Ovary (tissue), 9 donors: ENCODE data around the gene SLFN5. TPM values are rescaled to one million over a fixed set of nuclear protein-coding genes. Genes with fewer than 3 reads are reported as not detected.

Experiments
- DNase-seq, 5 donors: peaks; one replicate each; pipeline ENCODE4 v3.0.0-alpha.2; 2019 to 2020
- H3K27ac ChIP-seq, 2 donors: fragments of 200-600 bp; one replicate each; pipeline versions ENCODE4 v1.5.1 to v1.8.0; 2019 to 2022
- H3K27me3 ChIP-seq: fragments of 200-600 bp; one replicate; pipeline ENCODE4 v1.8.0; 2022
- H3K36me3 ChIP-seq: fragments of 200-600 bp; sonication (generic); one replicate; pipeline ENCODE4 v1.5.1; 2019
- H3K4me1 ChIP-seq: one replicate; pipeline ENCODE4 v1.8.1; 2013; ENCODE audit warnings: mild to moderate bottlenecking, moderate library complexity; ENCODE audit not compliant: insufficient read depth
- H3K4me3 ChIP-seq: fragments of 200-600 bp; sonication (generic); one replicate; pipeline ENCODE4 v1.5.1; 2017
- H3K9me3 ChIP-seq, 2 donors: fragments of 200-600 bp in 1 of 2; sonication (generic) in 1 of 2; one replicate each; pipeline versions ENCODE4 v1.5.1 to v1.8.1; 2013 to 2019; ENCODE audit warnings: mild to moderate bottlenecking in 1 of 2, moderate library complexity in 1 of 2
- CTCF ChIP-seq, 3 donors: fragments of 450-650 bp in 2 of 3; fragments of 200-600 bp in 1 of 3; IDR thresholded peaks; one replicate each; pipeline versions ENCODE4 v1.5.1 to v1.8.0; 2016 to 2022; ENCODE audit warnings: antibody characterized with exemption in 3 of 3, mild to moderate bottlenecking in 1 of 3
- EP300 ChIP-seq: sonication (generic); formaldehyde crosslinking; IDR thresholded peaks from one replicate; pipeline ENCODE4 v1.6.1; 2017; ENCODE audit warnings: antibody characterized with exemption
- POLR2A ChIP-seq: fragments of 450-650 bp; IDR thresholded peaks from one replicate; pipeline ENCODE4 v1.6.1; 2017; ENCODE audit warnings: antibody characterized with exemption, mild to moderate bottlenecking, moderate library complexity
- WGBS, 3 donors: extraction: QIAGEN DNeasy Blood & Tissue Kit in 1 of 3; methylation state at CpG; one replicate each; pipeline versions ENCODE4 v1.1.5 to v1.1.7; 2013 to 2017; 5-methylcytosine and 5-hydroxymethylcytosine counted together
- intact Hi-C, 4 donors: fragments of 100-400 bp; cut with DNase I; formaldehyde crosslinking; loops; one replicate each; pipeline versions ENCODE4 v1.11.0 to v1.15.1; 2022 to 2023
- polyA plus RNA-seq, 2 donors: library from polyadenylated mRNA; stranded (reverse); fragments of 200-250 nt in 1 of 2; fragments of 350-450 nt in 1 of 2; fragmentation: Illumina TruSeq in 1 of 2; extraction: RNeasy Lipid Tissue Mini Kit (QIAGEN cat#74804) in 1 of 2; gene quantifications; one replicate each; pipeline ENCODE4 v1.2.3, GENCODE V29; 2013 to 2014
- total RNA-seq, 7 donors: library from RNA; depleted of rRNA in 2 of 7; stranded (reverse); fragments of >200 nt in 2 of 7; fragmentation: NEBNext Ultra II Directional in 3 of 7; extraction: Animal tissue kit (Norgen Biotek cat#: 25700) in 3 of 7; gene quantifications; one replicate each; pipeline versions ENCODE4 v1.1.0 to v1.2.4, GENCODE V29; 2016 to 2023
- donor health status: DM: no; HTN: no; CAD: no; lungs with moderate emphysema.
- donor health status: DM: no; HTN: no; CAD: no.
- donor health status: Bipolar disorder and iron deficiency.
- donor health status: DM: yes; HTN: yes; CAD: no.
- donor health status: DM: no; HTN: no; CAD: no.
- donor health status: DM: yes; HTN: yes; CAD: no.

Gene SLFN5
- total and polyA plus RNA-seq, 9 donors, result 4.5 to 22.7 (median 17.9) TPM

- Histone ChIP-seq H3K36me3 (no peaks in the 10 kb centered on the region), H3K27me3 (no peaks in the 10 kb centered on the region), H3K9me3 (no peaks in the 10 kb centered on the region), H3K4me3 (no peak overlapping the region), H3K4me1 (no peaks in the 10 kb centered on the region), H3K27ac (no peak overlapping the region)
- DNase-seq, result no peak
- intact Hi-C loops, result no loop called here
- TF ChIP-seq POLR2A (no peak), CTCF (IDR thresholded peaks at IDR 0.05) (no peak), EP300 (no peak)
Measured at GRCh38 chr17:35283767-35284166, 40.9 kb downstream of the SLFN5 start.

GRCh38 chr17:35284955-35285354 is 42.1 kb downstream of the SLFN5 start:
- no peak overlapping the region for H3K4me3 ChIP-seq
- H3K27me3 ChIP-seq, result no peaks in the 10 kb centered on the region
- no peak overlapping the region for H3K27ac ChIP-seq
- intact Hi-C loops, result no loop called here
- no peak for DNase-seq
- H3K36me3 ChIP-seq, result no peaks in the 10 kb centered on the region
- H3K9me3 ChIP-seq, result no peaks in the 10 kb centered on the region
- TF ChIP-seq POLR2A (no peak), CTCF (IDR thresholded peaks at IDR 0.05) (no peak), EP300 (no peak)
- 68 to 78% (median 69%) methylated on average over 2 of the region's 2 CpGs for WGBS, 3 donors
- no peaks in the 10 kb centered on the region for H3K4me1 ChIP-seq

- Histone ChIP-seq H3K27me3 (no peaks in the 10 kb centered on the region), H3K36me3 (no peaks in the 10 kb centered on the region), H3K4me3 (no peak overlapping the region), H3K27ac (no peak overlapping the region), H3K9me3 (no peaks in the 10 kb centered on the region), H3K4me1 (no peaks in the 10 kb centered on the region)
- intact Hi-C loops, result no loop called here
- no peak for DNase-seq
- WGBS, 3 donors, result 41 to 49% (median 45%) methylated on average over 2 of the region's 2 CpGs
- no peak for TF ChIP-seq POLR2A
- TF ChIP-seq EP300, result no peak
- no peak for TF ChIP-seq CTCF (IDR thresholded peaks at IDR 0.05)
Measured at GRCh38 chr17:35286120-35286781, 43.4 kb downstream of the SLFN5 start.

GRCh38 chr17:35287286-35287811 is 44.5 kb downstream of the SLFN5 start:
- no peak for DNase-seq
- TF ChIP-seq CTCF (IDR thresholded peaks at IDR 0.05) (no peak), EP300 (no peak)
- Histone ChIP-seq H3K4me3 (no peak overlapping the region), H3K27ac (no peak overlapping the region), H3K9me3 (no peaks in the 10 kb centered on the region), H3K36me3 (no peaks in the 10 kb centered on the region), H3K4me1 (no peaks in the 10 kb centered on the region), H3K27me3 (no peaks in the 10 kb centered on the region)
- intact Hi-C loops, result no loop called here
- 59 to 65% (median 63%) methylated on average over 1 of the region's 1 CpG for WGBS, 3 donors
